GM18499 (cell line): Measurements from ENCODE around the gene SERPINH1.

Experiments
- ATAC-seq: cut with Tn5 transposase; IDR thresholded peaks from one replicate; pipeline ENCODE4 v1.9.1; 2021; ENCODE audit warnings: moderate number of reproducible peaks; ENCODE audit not compliant: insufficient read depth, unreplicated experiment

The SERPINH1 gene

DNA sequence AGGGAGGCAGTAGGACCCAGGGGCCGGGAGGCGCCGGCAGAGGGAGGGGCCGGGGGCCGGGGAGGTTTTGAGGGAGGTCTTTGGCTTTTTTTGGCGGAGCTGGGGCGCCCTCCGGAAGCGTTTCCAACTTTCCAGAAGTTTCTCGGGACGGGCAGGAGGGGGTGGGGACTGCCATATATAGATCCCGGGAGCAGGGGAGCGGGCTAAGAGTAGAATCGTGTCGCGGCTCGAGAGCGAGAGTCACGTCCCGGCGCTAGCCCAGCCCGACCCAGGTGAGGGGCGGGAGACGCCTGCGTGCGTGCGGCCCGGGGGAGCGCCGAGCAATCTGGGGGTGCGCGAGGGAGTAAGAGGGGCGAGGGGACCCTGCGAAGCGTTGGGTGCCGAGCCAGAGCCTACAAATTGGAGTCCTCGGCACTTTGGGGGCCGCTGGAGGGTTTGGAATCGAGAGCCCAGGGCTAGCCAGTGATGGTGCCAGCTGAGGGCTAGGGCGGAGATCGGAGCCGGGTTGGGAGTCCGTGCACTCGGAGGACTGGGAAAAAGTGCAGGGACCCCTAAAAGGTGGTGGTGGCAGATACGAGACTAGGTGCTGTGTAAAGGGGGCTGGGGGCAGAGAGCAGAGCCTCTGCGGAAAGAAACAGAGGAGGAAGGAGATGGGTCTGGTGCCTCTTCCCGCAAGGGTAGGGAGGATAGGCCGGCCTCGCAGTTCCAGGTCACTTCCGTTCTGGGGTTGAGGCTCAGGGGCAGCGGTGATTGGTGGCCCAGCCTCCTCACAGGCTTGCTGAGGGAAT lies at the start of gene SERPINH1:
Gene SERPINH1 (plus strand): TSS at position 206 of the 788 bp plus-strand sequence. CDS start 4,097 bp downstream, outside the sequence.
- ATAC-seq: no peak

DNA sequence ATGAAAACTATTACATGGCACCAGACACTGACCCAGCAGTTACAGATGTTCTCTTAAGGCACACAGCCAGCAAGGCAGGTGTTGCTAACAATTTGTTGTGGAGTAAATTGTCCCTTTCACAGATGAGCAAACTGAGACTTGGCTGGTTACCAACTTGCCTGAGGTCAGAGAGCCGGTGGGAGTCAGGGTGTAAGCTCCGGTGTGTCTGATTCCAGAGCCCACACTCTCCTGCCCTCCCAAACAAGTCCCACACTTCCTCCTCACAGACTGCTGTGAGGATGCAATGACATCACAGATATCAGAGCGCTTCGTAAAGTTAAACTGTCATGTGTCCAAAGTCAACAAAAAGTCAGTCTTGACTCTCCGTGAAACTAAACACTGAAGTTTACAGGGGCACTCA lies 48.8 kb upstream of the SERPINH1 start:
- no peak for ATAC-seq

DNA sequence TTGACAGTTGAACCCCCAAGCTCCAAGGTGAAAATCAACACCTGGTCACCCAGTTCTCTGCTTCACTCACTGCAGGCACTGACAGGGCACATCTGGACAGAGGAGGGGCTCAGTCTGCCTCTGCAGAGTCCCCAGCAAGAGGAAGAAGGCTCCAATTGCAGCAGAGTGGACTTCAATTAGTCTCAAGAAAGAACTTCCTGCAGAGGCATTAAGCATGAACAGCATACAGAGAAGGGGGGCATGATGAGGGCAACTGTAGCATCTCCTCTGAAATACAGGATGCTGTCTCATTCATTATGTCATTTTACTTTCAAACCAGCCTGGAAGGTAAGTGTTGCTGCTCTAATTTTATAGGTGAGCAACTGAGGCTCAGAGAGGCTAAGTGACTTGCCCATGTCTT lies 47.5 kb upstream of the SERPINH1 start:
- ATAC-seq: no peak

DNA sequence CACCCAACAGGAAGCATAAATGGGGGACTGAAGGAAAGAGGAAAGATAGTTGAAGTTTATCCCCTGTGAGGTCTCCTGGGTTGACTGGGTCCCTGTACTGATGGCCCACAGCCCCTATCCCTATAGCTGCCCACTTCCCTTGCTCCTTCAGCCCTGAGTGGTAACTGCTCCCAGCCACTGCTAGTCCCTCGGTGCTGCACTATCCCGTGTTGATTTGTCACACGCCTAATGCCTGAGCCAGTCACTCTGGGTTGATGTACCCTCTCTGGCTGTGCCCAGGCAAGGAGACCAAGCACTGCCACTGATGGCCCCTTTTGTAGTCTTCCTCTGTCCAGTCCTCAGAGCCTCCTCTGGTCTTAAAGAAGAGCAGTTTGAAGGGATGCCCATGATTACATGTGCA lies 45.9 kb upstream of the SERPINH1 start:
- ATAC-seq: no peak

DNA sequence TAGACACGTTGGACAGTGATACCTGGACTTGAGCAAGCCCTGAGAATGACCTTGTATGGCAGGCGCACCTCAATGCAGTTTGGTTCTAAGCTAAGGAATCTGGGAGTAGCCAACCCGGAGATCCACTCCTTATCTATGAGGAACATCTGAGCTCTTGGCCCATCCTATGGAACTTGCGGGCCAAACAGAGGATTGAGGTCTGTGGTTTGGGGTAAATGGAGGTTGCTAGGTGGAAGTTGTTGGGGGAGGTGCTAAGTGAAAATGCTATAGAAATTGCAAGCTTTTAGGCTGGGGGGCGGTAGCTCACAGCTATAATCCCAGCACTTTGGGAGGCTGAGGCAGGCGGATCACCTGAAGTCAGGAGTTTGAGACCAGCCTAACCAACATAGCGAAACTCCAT lies 45.2 kb upstream of the SERPINH1 start:
- ATAC-seq: no peak

DNA sequence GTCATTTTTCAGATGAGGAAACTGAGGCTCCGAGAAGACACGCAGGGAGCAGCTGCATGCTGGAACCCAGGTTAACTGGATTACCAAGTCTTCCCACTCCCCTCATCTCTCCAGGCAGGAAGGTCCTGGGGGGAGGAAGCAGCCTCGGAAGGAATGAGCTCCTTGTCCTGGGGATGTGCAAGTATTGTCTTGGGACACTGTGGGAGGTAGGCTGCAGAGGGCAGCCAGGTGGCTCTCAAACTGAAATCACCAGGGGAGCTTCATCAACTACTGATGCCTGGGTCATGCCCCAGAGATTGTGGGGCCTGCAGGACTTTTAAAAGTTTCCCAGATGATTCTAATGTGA lies 43.9 kb upstream of the SERPINH1 start:
- no peak for ATAC-seq

DNA sequence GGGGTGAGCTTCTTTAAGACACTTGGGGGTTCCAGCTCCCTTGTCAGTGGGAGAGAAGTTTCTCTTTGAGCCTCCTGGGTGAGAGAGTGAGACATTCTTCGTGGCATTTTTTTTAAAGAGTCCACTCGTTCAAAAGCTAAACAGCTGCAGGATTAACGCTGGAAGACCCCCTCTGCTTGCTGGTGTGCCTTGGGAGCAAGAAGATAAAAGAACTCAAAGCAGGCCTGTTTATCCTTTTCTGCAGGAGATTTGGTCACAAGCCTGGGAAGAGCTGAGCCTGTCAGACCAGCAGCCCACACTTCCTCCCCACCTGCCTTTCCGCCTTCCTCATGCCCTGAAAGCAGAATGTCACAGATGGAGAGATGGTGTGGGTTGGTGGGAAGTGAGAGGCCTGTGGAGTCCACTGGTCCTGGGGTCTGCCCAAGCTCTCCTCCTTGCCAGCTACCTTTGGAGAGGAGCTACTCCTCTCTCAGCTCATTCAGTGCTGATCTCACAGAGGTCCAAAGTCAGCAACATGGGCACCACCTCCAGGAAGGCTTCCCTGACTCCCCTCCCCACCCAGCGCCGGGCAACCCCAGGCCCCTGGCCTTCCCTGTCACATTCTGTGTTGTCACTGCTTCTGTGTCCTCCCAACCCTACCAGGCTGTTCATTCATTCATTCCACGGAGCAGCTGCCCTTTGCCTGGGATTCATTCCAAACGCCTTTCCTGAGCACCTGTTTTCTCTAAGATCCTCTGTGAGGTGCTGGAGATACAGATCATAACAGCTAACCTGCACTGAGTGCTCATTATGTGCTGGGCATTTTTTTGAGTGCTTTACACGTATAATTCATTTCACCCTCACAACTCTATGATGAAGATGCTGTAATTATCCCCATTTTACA lies 43.0 kb upstream of the SERPINH1 start:
- no peak for ATAC-seq

DNA sequence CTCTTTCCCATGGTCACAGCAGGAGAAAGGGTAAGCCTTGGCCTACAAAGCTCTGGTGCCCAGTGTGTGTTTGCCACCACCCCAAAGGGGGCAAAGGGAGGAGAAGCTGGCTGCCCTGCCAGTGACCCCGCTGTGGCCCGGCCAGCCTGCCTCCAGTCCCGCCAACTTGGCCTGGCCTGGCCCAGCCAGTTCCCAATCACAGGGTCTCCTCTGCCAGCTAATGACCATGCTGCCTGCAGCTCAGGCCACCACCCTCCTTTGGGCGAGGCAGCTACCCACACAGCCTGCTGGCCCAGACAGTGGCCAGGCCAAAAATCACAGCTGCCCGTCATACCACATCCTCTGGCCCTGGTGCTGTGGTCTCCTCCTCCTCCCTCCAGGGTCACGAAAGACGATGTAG lies 41.4 kb upstream of the SERPINH1 start:
- no peak for ATAC-seq

DNA sequence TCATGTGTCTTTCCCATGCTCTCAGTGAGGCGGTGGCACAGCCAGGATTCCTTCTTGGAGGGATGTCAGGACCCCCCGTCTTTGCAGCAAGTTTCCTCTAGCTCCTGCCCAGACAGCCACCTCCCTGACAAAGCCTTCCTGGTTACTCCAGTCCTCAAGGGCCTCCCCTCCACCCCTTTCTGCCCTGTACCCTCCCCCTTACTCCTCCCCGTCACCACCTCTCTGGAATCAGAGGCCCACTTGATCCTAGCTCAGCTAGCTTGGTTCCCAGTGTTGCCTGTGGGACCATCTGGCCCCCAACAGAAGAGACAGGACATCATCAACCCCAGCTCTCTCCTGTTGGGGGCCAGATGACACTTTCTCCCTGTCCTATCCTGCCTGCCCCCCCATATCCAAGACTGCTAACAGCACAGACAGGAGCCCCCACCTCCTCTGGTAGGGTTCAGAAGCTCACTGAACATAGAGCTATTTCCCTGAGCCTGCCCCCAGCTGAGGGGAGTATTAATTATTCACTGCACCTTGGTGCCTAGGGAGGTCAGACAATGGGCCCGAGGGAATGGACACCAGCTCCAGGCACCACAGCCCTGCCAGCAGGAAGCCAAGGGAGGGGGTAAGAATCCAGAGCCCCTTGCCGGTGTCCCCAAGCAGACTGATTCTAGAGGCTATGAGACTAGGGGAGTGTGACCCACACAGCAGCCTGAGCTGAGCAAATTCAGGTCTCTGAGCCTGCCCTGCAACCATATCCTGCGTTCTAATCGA lies 39.6 kb upstream of the SERPINH1 start:
- no peak for ATAC-seq

DNA sequence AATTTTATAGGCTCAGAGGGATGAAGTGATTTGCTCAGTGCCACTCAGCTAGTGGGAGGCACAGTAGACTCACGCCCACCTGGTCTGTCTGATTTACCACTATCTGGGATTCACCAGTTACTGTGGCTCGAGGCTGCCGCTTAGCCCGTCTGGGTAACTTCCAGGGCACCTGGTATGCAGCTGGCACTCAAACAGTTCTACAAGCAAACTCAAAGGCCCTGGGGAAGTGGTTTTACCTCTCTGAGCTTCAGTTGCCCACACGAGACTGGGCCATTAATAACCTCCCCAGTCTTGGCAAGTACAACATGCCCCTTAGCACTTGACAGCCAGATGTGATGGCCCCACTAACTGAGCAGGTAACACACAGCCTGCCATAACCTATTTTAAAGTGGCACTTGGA lies 38.9 kb upstream of the SERPINH1 start:
- ATAC-seq: no peak

DNA sequence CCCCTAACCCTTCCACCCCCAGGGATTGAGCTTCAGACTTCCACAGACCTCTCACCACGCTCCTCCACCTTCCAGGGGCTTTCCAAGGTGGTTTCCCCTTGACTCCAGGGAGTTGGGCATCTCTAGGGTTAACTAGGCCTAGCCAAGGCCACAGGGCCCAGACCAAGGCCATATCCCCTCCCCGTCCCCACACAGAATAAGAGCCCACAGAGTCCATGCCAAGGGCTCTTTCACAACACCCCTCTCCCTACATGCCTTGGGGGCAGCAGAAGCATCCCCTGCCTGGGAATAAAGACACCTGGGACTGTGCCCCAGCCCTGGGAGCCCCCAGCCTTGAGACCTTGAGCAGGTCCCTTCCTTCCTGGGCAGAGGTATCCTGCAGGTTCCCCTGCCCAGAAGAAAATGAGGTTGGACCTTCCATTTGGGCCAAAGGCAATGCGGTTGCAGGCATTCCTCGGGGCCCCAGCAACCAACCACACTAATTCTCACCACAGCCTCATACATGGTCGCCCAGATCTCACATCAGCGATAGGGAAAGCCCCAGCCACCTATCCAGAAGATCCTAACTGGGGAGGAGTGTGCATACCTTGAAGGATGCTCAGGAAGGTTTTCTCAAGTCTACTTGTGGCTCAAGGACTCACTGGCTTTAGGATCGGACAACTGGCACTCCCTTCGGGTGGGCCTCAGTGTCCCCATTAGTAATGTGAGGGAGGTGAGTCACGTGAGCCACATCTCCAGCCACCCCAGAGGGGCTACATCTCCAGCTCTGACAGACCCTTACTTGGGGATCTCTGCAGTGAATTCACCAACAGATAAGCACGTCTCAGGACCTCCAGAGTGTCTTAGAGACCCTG lies 38.0 kb upstream of the SERPINH1 start:
- no peak for ATAC-seq

DNA sequence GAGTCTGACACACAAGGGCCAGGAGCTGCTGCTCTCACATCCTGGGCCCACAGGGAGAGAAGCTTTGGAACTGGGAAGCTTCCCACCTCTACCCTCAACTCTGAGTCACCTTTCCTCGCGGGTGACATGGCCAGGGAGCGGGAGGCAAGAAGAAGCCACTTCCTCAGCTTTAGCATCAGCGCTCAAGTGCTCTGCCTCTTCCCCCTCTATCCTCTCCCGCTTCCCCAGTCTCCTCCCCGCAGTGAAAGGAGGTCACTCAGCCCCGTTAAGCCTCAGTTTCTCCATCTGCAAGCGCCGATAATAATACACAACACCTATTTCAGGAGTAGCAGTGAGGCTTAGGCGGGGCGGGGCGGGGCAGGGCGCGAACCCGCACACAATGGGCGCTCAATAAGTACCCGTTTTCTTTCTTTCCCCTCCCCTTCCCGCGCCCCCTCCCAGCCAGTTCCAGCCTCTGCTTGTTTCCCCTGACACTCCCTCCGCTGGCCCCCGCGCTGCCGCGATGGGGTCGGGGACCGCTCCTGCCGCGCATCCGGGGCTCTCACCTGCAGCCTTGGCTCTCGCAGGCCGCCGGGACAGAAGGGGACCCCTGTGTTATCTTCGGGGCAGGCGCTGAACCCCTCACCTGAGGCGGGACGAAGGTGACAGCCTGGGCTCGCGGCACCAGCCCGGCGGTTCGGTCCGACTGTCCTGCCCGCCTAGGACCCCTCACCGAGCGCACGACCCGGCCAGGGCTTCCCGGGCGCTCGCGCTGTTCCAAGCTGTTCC lies 37.2 kb upstream of the SERPINH1 start:
- ATAC-seq: no peak

DNA sequence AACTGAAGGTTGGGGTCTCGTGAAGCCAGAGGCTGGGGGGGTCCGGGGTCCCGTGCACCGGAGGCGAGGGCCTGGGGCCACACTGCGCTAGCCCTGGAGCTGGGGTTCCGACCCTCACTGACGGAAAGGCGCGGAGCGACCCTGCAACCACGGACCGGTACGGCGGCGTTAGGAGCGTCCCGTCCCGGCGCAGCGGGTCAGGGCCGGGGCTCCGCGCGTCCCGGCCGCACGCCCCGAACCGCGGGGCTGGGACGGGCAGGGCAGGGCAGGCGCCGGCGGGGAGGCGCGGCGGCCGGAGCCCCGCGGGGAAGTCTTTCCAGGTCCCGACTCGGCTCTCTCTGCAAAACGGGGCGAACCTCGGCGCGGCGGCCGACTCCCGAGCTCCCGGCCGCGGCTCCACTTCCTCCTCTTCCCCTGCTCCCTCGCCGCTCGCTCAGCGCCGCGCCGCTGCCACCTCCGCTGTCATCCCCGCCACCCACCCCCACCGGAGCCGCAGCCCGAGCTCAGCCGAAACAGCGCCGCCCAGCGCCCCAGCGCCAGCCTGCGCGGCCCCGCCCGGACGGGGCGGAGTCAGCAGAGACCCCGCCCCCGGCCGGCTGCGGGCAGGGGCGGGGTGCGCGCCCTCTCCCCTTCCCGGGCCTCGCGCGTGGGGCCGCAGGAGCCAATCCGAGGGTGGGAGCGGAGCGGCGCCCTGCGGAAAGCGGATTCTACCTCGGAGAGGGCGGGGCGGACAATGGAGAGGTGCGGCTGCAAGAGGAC lies 36.4 kb upstream of the SERPINH1 start, which contains the start of gene GDPD5:
Gene GDPD5 (minus strand): TSS at position 509 of the 759 bp plus-strand sequence. CDS start 48,206 bp downstream, outside the sequence.
- no peak for ATAC-seq

DNA sequence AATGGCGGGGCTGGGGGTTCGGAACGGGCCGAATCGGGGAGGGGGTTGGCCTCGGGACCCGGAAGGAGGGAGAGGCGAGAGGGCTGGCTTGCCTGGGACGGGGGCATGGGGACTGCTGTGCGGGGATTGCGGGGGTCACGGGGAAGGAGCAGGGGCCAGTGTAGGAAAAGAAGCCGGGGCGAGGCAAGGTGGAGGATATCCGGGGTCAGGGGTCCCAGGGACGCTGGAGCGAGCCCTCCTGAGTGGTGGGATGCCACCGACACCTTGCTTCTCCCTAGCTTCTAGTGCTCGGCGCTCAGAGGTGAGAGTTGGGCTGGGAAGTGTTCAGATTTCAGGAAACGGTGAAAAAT lies 35.9 kb upstream of the SERPINH1 start:
- no peak for ATAC-seq

DNA sequence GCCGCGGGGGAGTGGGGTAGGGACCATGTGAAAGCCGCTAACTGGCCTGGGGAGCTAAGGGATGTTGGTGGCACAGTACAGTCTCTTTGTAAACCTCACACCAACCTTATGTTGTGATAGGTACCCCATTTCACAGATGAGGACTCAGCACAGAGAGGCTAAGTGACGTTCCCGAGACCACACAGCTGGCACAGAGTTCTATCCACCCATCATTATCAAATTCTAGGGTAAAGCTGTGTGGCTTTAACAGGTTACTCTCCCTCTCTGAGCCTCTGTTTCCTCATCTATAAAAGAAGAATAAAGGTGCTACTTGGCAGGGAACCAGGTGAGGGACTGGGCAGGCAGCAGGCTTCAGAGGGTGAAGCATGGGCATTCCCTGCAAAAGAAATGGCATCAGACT lies 34.9 kb upstream of the SERPINH1 start:
- ATAC-seq: no peak

DNA sequence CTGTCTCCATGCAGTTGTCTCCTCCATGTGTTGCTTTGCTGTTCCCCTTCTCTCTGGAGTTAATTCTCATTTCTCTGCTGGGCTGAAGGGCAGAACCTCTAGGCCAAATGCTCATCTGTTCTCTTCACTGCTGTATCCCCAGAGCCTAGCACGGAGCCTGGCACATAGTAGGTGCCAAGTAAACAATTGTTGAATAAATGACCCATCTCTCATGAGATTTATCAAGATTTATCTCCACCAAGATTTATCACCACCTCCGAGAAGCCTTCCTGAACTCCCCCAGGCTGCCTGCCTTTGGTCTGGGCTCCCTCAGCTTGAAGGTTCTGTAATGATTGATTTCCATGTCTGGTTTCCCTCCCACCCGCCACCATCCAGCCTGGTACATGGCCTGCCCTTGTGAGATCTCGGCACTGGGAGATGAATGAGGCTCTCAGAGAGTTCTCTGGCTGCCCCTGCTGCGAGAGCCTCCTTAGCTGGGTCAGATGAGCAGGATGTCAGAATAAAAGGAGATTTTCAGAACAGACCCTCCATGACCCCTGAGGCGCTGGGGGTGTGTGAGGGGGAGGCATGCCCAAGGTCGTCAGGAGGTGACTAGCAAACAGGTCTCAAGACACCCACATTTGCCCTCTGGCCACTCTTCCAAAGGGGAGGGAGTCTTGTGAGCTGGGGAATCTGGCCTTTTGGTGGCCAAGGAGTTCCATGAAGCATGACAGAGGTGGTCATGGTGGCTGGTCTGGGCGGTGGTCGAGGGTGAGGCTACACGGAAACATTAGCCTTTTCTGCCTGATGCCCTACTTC lies 33.9 kb upstream of the SERPINH1 start:
- ATAC-seq: no peak

DNA sequence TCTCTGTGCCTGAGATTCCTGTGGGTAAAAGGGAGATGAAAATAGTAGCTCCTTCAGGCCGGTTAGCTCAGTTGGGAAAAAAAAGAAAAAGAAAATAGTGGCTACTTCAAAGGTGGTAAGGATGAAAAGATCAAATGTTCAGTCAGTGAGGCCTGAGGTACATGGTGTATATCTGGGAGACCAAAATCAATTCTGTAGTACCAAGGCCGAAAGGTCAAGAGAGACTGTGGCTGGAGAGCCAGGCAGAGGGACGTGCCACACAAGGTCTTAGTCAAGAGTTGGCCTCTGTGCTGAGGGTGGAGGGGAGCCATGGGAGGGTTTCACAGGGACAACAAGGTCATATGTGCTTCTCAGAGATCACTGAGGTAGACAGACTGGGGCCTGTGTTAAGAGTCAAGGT lies 31.5 kb upstream of the SERPINH1 start:
- ATAC-seq: no peak

DNA sequence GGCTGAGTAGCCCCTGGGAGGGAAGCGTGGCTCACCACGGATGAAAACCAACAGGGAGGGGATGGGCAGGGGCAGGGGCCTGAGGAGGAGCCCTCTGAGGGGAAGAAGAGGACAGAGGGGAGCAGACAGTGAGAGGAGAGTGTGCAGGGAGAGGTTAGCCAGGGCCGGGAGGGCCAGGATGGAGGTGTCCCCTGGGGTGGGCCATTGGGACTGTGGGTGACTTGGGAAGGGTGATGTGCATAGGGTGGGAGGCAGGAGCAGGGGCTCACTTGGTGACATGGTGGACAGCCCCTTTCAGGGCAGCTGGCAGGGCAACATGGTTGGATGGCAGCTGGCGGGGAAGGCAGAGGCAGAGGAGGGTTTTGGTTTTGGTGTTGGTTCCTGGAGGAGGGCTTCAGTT lies 30.7 kb upstream of the SERPINH1 start:
- ATAC-seq: no peak
